HepG2 (cell line): ENCODE measurements around the gene SKI. TPM values are rescaled to one million over a fixed set of nuclear protein-coding genes. Genes with fewer than 3 reads are reported as not detected.
A peak's percentile ranks its signal among the peaks of the same experiment; 100 is the strongest.

Experiments used
- FOXC1 ChIP-seq: sonication (generic); formaldehyde crosslinking; IDR thresholded peaks from 2 replicates; pipeline ENCODE4 v1.8.0; 2022; ENCODE audit warnings: mild to moderate bottlenecking, missing genetic modification reagents, borderline replicate concordance
- MED8 ChIP-seq: sonication (generic); formaldehyde crosslinking; IDR thresholded peaks from 2 replicates; pipeline ENCODE4 v1.8.1; 2023; ENCODE audit warnings: mild to moderate bottlenecking, missing genetic modification reagents; ENCODE audit not compliant: insufficient replicate concordance
- MEIS2 ChIP-seq: sonication (generic); formaldehyde crosslinking; IDR thresholded peaks from 2 replicates; pipeline ENCODE4 v1.9.0; 2021; ENCODE audit warnings: mild to moderate bottlenecking, missing genetic modification reagents
- REL ChIP-seq: sonication (generic); formaldehyde crosslinking; conservative IDR thresholded peaks from 2 replicates; pipeline ENCODE4 v1.8.0; 2022; ENCODE audit warnings: mild to moderate bottlenecking, missing genetic modification reagents, moderate library complexity
- ZFP41 ChIP-seq: sonication (generic); formaldehyde crosslinking; IDR thresholded peaks from 2 replicates; pipeline ENCODE4 v1.4.0; 2020; ENCODE audit warnings: mild to moderate bottlenecking, missing genetic modification reagents, borderline replicate concordance
- ZNF543 ChIP-seq: sonication (generic); formaldehyde crosslinking; IDR thresholded peaks from 2 replicates; pipeline ENCODE4 v1.4.0; 2020; ENCODE audit warnings: mild to moderate bottlenecking, missing genetic modification reagents
- ZSCAN22 ChIP-seq: sonication (generic); formaldehyde crosslinking; IDR thresholded peaks from 2 replicates; pipeline ENCODE4 v1.4.0; 2020; ENCODE audit warnings: mild to moderate bottlenecking, missing genetic modification reagents
- polyA plus RNA-seq, 8 experiments: library from polyadenylated mRNA; depleted of rRNA in 3 of 8; stranded (reverse) in 7 of 8; unstranded in 1 of 8; fragments of >200 nt; fragmentation: Illumina TruSeq in 4 of 8; extraction: Trizol in 4 of 8; gene quantifications; 2 replicates each; pipeline versions ENCODE4 v1.2.1 to v1.2.3, GENCODE V29; 2011 to 2016; ENCODE audit warnings: low read depth in 4 of 8, missing spikeins in 1 of 8, mixed read lengths in 1 of 8; ENCODE audit not compliant: insufficient read depth in 1 of 8
- total RNA-seq, 5 experiments: library from RNA; depleted of rRNA; stranded (reverse); fragments of >200 nt; fragmentation: Illumina TruSeq; extraction: Trizol; gene quantifications; 2 replicates each; pipeline ENCODE4 v1.2.3, GENCODE V29; 2016; ENCODE audit warnings: low read depth in 1 of 5
- TF ChIP-seq, protein P1 (sequence below): sonication (generic); formaldehyde crosslinking; IDR thresholded peaks from 2 replicates; pipeline ENCODE4 v1.4.0; 2020; ENCODE audit warnings: missing genetic modification reagents
- TF ChIP-seq, protein P2 (sequence below): sonication (generic); formaldehyde crosslinking; IDR thresholded peaks from 2 replicates; pipeline ENCODE4 v1.4.0; 2020; ENCODE audit warnings: missing genetic modification reagents
- TF ChIP-seq, protein P3 (sequence below): sonication (generic); formaldehyde crosslinking; IDR thresholded peaks from 2 replicates; pipeline ENCODE4 v1.4.0; 2020; ENCODE audit warnings: missing genetic modification reagents
- TF ChIP-seq, protein P4 (sequence below): sonication (generic); formaldehyde crosslinking; IDR thresholded peaks from 2 replicates; pipeline ENCODE4 v1.4.0; 2020; ENCODE audit warnings: missing genetic modification reagents, mild to moderate bottlenecking, borderline replicate concordance
- TF ChIP-seq, protein P5 (sequence below): IDR thresholded peaks from 2 replicates; pipeline ENCODE4 v1.6.1; 2016

SKI gene
- total and polyA plus RNA-seq, 2 of the 13 experiments (the other 11 are each of a cell fraction or from before 2014, with no cell fraction given): 4.7 to 6.9 TPM

DNA sequence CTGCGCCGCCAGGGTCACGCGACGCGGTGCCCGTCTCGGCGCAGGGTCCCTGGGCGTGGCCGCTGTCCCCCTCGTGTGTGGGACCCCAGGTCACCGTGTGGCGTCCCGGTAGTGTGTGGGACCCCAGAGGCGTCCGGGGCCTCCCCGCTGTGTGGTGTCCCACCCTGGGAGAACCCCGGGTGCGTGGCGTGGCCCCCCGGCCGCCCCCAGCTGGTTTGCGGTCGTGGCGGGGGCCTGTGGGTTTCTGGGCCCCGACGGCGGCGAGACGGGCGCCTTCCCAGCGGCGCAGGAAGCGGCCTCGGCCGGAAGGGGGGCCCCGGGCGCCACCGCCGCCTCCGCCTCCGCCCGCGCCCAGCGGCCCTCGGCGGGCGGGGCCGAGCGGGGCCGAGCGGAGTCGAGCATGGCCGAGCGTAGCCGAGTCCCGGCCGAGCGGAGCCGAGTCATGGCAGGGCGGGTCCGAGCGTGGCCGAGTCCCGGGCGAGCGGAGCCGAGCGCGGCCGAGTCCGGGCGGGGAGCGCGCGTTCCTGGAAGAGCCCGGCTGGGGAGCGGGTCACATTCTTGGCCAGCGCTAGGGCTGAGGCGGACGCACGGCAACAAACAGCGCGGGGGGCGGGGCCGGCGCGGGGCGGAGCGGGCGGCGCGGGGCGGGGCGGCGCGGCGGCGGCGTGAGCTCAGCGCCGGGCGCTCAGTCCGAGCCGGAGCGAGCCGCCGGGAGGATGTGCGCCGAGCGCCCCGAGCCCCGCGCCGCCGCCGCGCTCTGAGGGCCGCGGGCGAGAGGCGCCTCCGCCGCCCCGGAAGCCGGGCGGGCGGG, 568 bp upstream of the SKI start (continued):
- TF ChIP-seq, protein P1, sequence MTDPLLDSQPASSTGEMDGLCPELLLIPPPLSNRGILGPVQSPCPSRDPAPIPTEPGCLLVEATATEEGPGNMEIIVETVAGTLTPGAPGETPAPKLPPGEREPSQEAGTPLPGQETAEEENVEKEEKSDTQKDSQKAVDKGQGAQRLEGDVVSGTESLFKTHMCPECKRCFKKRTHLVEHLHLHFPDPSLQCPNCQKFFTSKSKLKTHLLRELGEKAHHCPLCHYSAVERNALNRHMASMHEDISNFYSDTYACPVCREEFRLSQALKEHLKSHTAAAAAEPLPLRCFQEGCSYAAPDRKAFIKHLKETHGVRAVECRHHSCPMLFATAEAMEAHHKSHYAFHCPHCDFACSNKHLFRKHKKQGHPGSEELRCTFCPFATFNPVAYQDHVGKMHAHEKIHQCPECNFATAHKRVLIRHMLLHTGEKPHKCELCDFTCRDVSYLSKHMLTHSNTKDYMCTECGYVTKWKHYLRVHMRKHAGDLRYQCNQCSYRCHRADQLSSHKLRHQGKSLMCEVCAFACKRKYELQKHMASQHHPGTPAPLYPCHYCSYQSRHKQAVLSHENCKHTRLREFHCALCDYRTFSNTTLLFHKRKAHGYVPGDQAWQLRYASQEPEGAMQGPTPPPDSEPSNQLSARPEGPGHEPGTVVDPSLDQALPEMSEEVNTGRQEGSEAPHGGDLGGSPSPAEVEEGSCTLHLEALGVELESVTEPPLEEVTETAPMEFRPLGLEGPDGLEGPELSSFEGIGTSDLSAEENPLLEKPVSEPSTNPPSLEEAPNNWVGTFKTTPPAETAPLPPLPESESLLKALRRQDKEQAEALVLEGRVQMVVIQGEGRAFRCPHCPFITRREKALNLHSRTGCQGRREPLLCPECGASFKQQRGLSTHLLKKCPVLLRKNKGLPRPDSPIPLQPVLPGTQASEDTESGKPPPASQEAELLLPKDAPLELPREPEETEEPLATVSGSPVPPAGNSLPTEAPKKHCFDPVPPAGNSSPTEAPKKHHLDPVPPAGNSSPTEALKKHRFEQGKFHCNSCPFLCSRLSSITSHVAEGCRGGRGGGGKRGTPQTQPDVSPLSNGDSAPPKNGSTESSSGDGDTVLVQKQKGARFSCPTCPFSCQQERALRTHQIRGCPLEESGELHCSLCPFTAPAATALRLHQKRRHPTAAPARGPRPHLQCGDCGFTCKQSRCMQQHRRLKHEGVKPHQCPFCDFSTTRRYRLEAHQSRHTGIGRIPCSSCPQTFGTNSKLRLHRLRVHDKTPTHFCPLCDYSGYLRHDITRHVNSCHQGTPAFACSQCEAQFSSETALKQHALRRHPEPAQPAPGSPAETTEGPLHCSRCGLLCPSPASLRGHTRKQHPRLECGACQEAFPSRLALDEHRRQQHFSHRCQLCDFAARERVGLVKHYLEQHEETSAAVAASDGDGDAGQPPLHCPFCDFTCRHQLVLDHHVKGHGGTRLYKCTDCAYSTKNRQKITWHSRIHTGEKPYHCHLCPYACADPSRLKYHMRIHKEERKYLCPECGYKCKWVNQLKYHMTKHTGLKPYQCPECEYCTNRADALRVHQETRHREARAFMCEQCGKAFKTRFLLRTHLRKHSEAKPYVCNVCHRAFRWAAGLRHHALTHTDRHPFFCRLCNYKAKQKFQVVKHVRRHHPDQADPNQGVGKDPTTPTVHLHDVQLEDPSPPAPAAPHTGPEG (CRISPR knock-in tag): 0 out of 2 replicates have a peak, but pooled peaks have one; percentile 57
- TF ChIP-seq REL (CRISPR knock-in tag) (no peak), MED8 (CRISPR knock-in tag) (no peak), ZNF543 (CRISPR knock-in tag) (no peak), FOXC1 (CRISPR knock-in tag) (no peak), ZSCAN22 (CRISPR knock-in tag) (no peak), ZFP41 (no peak), MEIS2 (CRISPR knock-in tag) (peak; percentile 61; the same call in 1 of the 2 replicates)
- TF ChIP-seq, protein P2, sequence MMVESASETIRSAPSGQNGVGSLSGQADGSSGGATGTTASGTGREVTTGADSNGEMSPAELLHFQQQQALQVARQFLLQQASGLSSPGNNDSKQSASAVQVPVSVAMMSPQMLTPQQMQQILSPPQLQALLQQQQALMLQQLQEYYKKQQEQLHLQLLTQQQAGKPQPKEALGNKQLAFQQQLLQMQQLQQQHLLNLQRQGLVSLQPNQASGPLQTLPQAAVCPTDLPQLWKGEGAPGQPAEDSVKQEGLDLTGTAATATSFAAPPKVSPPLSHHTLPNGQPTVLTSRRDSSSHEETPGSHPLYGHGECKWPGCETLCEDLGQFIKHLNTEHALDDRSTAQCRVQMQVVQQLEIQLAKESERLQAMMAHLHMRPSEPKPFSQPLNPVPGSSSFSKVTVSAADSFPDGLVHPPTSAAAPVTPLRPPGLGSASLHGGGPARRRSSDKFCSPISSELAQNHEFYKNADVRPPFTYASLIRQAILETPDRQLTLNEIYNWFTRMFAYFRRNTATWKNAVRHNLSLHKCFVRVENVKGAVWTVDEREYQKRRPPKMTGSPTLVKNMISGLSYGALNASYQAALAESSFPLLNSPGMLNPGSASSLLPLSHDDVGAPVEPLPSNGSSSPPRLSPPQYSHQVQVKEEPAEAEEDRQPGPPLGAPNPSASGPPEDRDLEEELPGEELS (CRISPR knock-in tag): 0 out of 2 replicates have a peak, but pooled peaks have one; percentile 31
- TF ChIP-seq, protein P3, sequence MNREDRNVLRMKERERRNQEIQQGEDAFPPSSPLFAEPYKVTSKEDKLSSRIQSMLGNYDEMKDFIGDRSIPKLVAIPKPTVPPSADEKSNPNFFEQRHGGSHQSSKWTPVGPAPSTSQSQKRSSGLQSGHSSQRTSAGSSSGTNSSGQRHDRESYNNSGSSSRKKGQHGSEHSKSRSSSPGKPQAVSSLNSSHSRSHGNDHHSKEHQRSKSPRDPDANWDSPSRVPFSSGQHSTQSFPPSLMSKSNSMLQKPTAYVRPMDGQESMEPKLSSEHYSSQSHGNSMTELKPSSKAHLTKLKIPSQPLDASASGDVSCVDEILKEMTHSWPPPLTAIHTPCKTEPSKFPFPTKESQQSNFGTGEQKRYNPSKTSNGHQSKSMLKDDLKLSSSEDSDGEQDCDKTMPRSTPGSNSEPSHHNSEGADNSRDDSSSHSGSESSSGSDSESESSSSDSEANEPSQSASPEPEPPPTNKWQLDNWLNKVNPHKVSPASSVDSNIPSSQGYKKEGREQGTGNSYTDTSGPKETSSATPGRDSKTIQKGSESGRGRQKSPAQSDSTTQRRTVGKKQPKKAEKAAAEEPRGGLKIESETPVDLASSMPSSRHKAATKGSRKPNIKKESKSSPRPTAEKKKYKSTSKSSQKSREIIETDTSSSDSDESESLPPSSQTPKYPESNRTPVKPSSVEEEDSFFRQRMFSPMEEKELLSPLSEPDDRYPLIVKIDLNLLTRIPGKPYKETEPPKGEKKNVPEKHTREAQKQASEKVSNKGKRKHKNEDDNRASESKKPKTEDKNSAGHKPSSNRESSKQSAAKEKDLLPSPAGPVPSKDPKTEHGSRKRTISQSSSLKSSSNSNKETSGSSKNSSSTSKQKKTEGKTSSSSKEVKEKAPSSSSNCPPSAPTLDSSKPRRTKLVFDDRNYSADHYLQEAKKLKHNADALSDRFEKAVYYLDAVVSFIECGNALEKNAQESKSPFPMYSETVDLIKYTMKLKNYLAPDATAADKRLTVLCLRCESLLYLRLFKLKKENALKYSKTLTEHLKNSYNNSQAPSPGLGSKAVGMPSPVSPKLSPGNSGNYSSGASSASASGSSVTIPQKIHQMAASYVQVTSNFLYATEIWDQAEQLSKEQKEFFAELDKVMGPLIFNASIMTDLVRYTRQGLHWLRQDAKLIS: no peak
- TF ChIP-seq, protein P4, sequence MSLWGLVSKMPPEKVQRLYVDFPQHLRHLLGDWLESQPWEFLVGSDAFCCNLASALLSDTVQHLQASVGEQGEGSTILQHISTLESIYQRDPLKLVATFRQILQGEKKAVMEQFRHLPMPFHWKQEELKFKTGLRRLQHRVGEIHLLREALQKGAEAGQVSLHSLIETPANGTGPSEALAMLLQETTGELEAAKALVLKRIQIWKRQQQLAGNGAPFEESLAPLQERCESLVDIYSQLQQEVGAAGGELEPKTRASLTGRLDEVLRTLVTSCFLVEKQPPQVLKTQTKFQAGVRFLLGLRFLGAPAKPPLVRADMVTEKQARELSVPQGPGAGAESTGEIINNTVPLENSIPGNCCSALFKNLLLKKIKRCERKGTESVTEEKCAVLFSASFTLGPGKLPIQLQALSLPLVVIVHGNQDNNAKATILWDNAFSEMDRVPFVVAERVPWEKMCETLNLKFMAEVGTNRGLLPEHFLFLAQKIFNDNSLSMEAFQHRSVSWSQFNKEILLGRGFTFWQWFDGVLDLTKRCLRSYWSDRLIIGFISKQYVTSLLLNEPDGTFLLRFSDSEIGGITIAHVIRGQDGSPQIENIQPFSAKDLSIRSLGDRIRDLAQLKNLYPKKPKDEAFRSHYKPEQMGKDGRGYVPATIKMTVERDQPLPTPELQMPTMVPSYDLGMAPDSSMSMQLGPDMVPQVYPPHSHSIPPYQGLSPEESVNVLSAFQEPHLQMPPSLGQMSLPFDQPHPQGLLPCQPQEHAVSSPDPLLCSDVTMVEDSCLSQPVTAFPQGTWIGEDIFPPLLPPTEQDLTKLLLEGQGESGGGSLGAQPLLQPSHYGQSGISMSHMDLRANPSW (CRISPR knock-in tag): no peak
- TF ChIP-seq, protein P5, sequence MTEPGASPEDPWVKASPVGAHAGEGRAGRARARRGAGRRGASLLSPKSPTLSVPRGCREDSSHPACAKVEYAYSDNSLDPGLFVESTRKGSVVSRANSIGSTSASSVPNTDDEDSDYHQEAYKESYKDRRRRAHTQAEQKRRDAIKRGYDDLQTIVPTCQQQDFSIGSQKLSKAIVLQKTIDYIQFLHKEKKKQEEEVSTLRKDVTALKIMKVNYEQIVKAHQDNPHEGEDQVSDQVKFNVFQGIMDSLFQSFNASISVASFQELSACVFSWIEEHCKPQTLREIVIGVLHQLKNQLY (CRISPR knock-in tag): no peak
